ENCODE results near the gene RORC.
A peak's percentile ranks its signal among the peaks of the same experiment; 100 is the strongest.

The RORC gene

DNA sequence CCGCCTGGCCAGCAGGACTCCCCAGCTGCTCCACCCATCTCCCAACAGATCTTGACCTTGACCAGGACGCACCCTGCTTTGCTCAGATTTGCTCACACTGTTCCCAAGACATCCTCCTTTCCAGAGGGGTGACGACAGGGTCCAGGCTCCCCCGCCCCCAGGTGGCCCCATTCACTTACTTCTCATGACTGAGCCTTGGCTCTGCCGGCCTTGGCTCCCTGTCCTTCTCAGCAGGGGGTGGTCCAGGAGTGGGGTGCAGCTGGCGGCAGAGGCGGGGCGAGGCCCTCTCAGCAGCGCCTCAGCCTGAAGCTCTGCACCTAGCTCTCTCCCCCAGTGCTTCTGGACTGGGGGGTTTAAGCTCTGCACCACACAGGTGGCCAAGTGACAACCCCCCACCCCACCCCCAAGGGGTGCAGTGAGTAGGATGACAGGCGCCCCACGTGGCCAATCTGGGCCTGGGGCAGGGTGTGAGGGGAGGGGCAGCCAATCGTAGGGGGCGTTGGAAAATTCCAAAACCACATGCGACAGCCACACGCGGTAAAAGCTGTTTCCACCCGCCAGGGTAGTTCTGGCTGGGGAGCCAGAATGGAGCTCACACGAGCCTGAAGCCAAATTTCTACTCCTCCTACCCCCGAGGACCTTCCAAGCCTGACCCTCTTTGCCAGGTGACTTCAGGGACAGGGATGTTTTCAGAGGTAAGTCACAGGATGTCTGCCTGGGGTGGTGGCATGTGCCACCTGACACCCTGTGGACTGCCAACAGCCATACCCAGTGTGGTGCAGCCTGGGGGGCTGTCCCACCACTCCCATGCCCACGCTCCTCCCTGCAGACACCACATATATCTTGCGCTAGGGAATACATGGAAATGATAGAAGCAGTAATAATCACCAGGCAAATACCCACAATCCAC lies 5.6 kb downstream of the RORC start:
- no peak for DNase-seq

DNA sequence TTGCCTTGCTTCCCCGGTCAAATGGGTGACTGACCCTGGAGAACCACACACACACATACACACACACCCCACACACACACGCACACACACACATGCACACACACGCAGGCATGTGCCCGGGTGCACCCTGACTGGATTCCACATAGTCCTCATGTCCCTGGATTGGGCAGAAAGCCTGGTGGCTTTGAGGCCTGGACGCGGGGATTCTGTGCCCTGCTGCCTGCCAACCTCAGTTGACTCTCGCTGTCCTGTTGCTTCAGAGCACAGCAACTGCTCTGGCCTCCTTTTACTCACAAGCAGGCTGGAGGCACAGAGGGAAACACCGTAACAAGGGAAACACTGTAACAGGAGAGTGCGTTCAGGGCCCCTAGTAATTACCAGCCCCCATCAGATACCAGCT lies 6.4 kb downstream of the RORC start:
- DNase-seq: no peak

DNA sequence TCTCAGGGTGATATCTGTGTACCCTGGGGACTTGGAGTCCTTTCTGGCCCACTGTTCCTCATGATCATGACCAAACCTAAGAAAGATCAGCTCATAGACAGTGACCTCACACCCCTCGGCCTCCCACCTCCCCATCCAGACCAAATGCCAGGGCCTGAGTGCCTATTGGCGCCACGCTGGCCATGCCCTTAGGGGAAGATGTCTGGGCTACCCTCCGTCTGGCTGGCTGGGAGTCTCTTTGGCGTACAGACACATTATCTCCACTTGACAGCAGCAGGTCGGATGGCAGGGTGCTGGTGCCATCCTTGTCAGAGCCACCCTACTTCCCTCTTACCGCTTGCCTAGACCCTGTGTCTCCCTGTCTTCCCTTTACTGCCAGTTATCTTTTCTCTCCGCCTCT lies 8.4 kb downstream of the RORC start:
- no peak for DNase-seq

DNA sequence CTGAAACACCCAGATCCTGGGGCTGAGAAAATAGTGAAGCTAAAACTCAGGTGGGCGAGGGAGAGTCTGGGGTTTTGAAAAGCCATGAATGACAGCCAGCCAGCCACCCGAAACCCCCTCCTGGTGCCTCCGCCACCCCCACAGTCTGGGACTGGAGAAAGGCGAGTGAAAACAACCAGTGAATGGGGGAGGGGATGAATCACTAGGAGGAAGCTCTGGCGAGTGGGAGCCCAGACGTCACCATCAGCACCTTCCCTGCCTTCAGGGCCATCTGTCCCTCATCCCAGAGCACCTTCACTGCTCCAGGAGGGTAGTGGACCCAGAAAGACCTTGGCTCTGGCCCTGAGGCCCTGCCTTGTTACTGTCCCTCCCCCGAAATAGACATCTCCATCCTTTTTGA lies 9.2 kb downstream of the RORC start:
- DNase-seq: no peak

DNA sequence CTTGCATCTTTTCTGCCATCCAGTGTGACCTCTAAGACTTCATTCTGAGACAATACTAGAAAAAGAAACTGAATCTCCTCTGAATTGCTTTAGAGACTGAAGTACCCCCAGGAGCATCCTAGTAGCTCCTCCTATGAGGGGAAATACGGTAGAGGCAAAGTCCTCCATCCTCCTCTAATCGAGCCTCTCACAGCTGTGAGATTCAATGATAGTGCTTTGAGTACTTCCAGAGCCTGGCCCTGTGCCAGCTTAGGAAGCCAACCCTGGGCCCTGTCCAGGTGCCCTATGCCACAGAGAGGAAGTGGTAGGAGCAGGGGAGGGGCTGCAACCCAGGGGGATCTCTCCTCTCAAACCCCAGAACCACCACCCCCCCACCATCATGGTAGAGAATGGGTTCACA lies 10.7 kb downstream of the RORC start:
- DNase-seq: no peak

DNA sequence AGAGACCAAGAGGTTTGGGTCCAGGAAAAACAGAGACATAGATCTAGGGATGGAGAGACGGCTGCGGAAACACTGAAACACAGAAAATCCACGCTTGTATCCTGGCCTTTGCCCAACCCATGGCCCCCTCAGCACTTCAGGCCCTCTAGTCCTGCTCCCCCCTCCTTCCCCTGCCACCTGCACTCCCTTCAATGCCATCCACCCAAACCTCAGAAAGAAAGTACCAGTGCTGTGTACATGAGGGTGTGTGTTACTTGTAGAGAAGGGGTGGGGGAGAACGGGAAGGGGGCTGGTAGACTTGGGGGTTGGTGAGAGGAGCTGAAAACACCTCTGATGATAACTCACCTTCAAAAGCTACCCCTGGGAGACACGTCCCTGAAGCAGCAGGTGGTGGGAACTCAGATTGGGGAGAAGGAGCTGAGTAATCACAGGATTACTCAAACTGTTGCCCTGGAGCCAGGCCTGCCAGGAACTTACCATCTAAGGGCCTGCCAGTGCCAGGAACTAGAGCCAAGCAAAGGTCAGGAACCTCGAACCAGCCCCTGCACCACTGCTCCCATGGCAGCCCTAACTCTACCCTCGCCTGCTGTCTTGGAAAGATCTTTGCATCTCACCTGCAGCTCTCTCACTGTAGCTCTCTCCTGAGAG lies 11.5 kb downstream of the RORC start:
- no peak for DNase-seq

DNA sequence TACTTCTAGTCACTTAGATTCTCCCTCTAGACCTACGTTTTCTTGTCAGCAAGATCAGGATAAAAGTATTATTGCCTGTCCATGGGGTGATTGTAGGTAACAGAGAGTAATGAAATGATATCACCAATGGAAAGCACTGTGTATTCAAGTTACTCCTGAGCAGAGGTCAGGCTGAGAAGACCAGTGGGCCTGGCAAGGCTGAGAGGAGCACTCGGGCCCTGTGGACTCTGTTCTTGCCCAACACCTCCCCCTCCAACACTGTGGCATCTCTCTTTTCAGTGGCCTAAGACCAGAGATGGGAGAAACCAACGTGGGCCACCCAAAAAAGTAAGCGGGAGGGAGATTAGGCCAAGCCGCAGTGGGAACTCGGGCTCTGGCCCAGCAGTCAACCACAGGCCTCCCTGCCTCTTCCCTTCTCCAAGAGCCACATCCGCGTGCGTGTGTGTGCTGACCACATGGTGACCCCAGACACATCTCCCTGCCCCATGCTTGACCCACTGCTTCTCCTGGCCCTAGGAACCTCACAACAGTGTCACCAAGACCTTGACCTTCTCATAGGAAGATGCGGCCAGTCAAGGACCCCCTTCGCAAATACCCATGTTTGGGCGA lies 12.3 kb downstream of the RORC start:
- no peak for DNase-seq

DNA sequence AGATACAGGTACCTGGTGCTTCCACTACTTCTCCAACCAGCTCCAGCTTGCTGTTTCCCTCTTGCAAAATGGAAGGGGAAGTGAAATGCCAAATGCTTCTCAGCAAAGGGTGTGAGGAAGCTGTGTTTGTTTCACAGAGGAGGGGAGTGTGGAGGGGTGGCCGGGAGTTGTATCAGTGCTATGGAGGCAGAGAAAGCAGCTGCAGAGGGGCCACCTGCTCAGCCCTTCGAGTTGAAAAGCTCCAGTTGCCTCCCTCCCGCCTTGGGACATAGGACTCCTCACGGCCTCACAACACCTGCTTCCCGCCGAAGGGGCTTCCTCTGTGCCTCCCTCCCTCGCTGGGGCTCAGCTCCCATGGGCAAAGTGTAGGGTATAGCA lies 14.3 kb downstream of the RORC start:
- DNase-seq: no peak

DNA sequence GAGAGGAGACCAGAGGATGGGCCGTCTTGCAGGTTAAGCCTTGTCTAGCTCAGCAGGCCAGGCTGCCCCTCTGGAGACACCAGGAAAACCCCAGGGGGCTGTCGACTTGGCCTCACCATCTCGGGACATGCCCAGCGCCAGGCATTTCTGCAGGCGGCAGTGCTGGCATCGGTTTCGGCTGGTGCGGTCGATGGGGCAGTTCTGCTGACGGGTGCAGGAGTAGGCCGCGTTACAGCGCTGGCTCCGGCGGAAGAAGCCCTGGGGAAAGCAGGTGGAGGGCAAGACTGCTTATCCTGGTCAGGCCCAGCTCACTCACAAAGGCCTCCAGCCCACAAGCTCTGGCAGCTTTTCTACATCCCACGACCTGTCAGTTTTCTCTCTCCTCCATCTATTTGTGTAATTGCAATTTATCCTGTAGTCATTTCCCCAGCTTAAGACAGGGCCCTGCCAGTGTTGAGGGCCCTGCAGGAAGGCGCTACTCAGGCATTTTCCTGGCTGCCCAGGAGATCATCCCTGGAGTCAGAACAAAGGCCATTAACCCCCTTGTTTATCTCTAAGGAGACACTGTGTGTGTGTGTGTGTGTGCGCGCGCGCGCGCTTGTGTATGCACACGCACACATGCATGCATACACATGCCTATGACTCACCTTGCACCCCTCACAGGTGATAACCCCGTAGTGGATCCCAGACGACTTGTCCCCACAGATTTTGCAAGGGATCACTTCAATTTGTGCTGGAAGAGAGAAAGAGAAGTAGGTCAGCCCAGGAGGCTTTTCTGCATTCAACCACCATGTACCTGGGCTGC lies 14.9 kb downstream of the RORC start:
- DNase-seq: no peak

DNA sequence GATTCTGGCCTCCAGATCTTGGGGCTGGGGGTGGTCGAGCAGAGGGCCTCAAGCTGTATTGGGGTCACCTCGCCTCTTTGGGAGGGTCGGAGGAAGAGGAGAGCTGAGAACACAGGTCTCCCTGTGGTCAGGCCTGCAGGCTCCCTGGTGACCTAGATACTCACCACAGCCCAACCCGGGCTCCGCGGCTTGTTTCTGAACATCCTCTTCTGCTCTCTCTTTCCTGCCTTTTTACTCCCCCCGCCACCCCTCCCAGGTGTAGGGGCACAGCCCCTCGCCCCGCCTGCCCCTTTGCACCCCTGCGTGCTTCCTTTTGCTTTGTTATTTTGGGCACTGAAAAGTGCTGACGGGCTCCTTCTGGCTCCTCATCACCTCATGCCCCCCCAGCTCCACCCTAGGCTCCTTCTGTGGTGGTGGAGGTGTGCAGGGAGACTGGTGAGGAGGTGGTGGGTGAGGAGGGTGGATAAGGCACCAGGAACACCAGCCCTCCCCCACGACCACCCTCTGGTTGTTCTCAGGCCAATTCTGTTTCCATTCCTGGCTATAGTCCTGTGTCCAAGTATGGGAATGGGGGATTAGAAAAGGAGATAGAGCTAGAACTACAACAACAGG lies 15.8 kb downstream of the RORC start:
- DNase-seq: no peak

DNA sequence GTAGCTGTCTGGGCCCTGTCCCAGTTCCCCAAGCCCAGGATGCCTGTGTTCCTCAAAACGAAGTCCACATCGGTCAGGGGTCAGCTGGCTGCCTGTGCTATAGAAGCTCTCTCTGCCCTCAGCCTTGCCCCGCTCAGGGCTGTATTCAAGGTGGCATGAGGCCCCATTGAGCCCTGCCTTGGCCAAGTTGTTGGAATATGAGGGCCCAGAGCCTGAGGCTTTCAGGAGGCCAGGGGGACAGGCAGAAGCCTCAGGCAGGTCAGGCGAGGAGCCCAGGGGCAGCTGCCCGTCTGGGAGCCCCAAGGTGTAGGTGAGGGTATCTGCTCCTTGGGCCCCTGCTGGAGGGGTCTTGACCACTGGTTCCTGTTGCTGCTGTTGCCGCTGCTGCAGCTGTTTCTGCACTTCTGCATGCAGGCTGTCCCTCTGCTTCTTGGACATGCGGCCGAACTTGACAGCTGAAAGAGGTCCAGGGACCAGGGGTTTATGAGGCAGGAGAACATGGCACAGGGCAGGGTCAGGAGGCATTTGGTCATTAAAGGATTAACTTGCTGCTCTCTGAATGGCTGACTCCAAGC lies 16.5 kb downstream of the RORC start:
- DNase-seq: no peak

DNA sequence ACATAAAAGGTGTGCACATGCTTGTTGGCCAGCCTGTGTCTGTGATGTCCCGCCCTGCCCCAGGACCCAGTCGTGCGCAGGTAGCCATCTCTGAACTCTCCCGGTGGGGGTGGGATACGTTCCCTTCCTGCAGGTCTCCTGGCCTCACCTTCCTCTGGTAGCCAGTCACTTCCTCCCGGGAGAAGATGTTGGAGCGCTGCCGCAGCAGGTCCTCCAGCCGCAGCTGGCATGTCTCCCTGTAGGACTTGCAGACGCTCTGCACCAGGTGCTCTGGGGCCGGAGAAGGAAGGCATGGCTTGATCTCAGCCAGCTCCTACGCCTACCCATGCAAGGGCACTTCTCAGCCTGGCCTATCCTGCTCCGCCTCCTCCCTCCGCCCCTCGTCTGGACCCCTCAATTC lies 17.2 kb downstream of the RORC start:
- DNase-seq: no peak

DNA sequence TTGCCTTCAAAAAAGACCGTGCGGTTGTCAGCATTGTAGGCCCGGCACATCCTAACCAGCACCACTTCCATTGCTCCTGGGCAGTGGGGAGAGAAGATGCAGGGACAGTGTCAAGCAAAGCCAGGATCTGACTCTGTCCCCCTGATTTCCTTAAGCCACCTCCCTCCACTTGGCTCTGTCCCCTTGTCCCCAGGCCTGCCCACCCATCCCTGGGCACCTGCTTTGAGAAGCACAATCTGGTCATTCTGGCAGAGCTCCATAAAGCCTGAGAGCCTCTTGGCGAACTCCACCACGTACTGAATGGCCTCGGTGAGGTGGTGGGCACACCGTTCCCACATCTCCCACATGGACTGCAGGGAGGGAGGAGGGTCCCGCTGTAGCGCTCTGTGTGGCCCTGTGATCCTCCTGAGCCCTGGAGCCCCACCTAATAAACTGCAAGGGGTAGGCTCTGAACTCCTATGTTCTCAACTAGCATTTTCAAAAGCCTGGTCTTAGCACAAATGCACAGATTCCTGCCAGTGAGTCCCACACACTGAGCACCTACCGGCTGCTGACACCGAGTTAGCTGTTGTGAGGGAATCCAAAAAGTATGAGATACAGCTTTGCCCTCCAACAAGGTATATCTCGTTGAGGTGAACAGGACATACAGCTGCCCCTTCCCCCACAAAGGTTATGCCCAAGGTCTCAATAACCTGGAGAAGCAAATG lies 18.2 kb downstream of the RORC start:
- DNase-seq: no peak

DNA sequence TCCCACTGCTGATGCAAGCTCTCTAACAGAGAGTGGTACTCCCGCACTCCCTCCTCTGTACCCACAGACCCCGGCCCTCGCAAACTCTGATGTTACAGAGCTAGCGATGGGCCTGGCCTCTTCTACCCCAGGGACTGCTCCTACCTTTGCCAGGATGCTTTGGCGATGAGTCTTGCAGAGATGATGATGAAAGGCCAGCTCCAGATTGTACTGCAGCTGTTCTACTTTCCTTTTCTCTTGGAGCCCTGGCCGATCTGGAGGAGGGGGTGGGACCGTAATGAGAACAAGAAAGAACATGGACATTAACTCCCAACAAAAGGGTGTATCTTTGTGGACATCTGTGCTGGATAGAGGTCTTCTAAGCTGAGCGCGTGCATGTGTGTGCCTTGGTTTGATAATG lies 20.4 kb downstream of the RORC start:
- peak; percentile 74 for DNase-seq

DNA sequence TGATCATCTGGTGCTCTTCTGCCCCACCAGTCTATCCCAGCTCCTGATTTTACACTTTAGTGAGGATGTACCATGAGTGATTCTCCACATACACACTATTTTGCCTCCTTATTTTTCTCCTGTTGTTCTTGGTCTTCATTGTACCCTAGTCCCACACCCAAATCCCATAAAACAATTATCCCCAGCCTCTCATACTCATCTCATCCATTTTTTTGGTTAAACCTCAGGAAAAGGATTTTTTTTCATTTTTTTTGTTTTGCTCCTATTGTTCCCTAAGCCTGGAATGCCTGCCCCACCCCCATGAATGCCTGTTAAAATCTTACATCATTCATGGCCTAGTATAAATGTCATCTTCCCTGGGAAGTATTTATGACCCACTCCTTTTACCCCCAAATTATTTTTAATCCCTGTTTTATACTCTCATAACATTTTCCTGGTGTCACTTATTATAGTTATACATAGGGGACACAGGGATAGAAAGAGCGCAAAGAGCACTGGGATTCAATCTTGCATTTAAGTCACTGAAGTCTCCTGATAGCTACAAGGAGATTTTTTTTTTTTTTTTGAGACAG lies 21.5 kb downstream of the RORC start:
- DNase-seq: peak; percentile 31

DNA sequence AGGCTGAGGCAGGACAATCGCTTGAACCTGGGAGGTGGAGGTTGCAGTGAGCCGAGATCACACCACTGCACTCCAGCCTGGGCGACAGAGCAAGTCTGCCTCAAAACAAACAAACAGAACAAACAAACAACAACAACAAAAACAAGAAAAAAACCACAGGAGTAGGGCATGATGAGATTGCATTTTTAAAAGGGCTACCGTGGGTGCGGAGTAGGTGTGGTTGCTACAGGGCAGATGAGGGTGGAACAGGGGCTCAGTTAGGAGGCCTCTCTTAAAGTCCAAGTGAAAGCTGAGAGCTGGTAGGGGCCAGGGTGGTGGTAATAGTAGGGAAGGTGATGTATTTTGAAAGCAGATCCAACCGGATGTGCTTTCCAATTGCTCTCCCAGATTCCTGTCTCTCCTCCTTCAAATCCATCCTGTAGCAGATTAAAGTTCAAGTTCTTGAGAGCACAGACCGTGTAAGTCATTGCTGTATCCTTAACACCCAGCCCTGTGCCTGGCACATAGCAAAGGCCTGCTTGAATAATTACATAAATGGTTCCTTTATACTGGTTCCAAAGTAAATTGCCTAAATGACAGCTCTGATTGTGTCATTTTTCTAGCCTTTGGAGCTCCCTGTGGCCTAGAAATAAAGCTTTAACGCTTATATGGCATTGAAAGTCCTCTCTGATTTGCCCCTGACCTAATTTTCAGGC lies 22.2 kb downstream of the RORC start:
- DNase-seq: no peak

DNA sequence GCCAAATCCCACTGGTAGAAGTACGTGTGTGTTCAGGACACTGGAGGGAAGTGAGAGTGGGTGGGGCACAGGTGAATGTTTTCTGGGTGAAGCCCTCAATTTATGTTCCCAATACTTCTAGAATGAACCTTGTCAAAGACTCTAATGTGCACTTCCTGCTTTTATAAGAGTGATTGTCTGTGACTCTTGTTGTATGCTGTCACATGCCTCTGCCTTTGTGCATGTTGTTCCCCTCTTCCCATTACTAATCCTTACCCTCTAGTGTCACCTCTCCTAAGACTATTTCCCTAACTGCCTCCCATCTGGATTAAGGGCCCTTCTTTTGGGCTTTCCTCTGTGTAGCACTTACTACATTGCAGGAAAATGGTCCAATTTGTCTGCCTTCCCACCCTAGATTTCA lies 23.8 kb downstream of the RORC start:
- no peak for DNase-seq

DNA sequence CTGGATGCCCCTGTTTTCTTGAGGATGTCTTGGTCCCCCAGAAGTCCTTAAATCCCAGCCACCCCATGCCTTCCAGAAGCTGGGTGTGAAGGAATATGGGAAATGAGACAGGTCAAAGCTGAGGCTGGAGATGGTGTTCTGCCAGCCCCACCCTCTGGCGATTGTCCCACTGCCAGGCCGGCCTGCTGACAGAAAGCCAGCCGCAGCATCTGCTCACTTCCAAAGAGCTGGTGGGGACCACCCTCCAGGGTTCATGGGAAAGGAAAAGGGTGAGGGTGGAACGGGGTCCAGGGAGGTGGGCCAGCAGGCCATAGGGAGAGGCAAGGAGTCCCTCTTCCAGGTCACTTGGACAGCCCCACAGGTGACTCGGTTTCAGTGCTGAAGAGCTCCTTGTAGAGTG lies 24.5 kb downstream of the RORC start:
- no peak for DNase-seq

DNA sequence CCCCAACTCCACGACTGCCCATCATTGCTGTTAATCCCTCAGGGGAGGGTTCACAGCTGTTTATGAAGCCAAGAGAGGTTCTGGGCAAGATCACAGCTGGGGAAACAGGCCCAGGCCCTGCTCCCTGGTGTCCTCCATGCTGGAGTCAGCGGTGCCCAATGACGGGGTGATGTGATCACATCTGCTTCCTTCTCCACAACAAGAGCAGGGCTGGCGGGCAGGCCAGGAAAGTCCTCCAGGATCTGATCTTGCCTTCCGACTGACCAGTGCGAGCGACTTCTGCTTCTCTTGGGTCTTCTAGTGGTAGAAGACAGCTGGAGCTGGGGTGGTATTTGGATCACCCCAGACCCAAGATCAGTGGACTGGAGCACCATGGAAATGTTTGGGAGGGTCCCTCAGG lies 25.4 kb downstream of the RORC start:
- DNase-seq: no peak

DNA sequence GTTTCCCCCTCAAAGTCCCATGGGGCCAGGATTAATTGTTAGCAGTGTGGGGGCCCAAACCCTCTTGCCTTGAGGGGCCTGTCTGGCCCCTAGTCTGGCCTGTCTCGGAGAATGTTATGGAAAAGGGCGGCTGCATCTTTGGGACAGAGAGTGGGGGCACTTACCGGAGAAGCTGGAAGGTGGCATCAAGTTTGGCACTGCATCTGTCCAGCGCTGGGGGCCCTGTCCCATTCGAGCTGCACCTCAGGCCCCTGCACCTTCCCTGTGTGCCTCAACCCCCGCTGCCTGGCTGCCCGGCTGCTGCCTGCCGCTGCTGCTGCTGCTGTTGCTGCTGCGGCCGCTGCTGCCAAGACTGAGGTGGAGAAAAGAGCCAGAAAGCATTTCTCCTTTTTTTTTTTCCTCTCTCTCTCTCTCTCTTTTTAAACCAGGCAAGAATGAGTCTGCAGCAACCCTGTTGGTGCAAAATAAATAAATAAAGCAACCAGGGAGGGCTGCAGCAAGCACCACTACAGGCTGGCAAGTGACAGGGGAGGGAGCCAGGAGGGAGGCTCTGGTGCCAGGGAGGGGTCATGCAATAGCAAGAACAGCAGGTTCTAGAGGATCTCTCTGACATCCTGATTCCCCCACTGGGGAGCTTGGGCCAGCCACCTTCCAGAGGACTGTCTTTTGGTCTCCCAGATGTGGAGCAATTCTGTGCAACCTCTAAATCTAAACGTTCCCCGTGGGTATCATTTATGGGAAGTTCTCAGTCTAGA lies 26.4 kb downstream of the RORC start, which contains the start of gene LINGO4:
TSS of gene LINGO4 (minus strand) at position 354 of the 755 bp plus-strand sequence. CDS start 2,715 bp downstream, outside the sequence.
- no peak for DNase-seq

All from fibroblast of upper back skin (primary cell).